Right lung (tissue), 10 donors: ENCODE measurements around the gene SLC5A10. TPM values are rescaled to one million over a fixed set of nuclear protein-coding genes. Genes with fewer than 3 reads are reported as not detected.
"Not testable (repeated sequence)": the region's sequence is repeated elsewhere in the genome, so short reads cannot be mapped to it uniquely, and the experiment has no call there.

Source experiments
- DNase-seq, 2 donors: peaks; one replicate each; pipeline ENCODE4 v3.0.0-alpha.2; 2013
- long read RNA-seq, 8 donors: transcript quantifications; one replicate each; lab custom pipeline, GENCODE V29; 2026
- polyA plus RNA-seq, 5 donors: library from polyadenylated mRNA; unstranded; fragments of 120-200 nt; gene quantifications; one replicate each; pipeline versions ENCODE4 v1.2.1 to v1.2.3, GENCODE V29; 2013; ENCODE audit warnings: inconsistent platforms in 1 of 5, low replicate concordance in 1 of 5; ENCODE audit not compliant: insufficient read length in 5 of 5, insufficient read depth in 1 of 5

SLC5A10 gene
- polyA plus RNA-seq: under 1 TPM; 0.26 to 0.81 (median 0.59) TPM
- long read RNA-seq, donor 1: 0 reads
- long read RNA-seq, donor 2: 0 reads
- long read RNA-seq, donor 3: 0 reads
- long read RNA-seq, donor 4: 0 reads
- long read RNA-seq, donor 5: 0 reads
- long read RNA-seq, donor 6: 0 reads
- long read RNA-seq, donor 7: 0 reads
- long read RNA-seq, donor 8: 0 reads

- no peak for DNase-seq
Measured at GRCh38 chr17:18951941-18952842, at the start of gene SLC5A10. SLC5A10 (plus strand) TSS chr17:18952165; CDS start chr17:18952206, 41 bp downstream.

- DNase-seq: no peak
Measured at GRCh38 chr17:18904482-18904881, 47.5 kb upstream of the SLC5A10 start.

- no peak for DNase-seq
Measured at GRCh38 chr17:18905226-18905625, 46.7 kb upstream of the SLC5A10 start.

- no peak for DNase-seq
Measured at GRCh38 chr17:18910326-18910725, 41.6 kb upstream of the SLC5A10 start.

GRCh38 chr17:18910881-18911280 is 41.1 kb upstream of the SLC5A10 start:
- no peak for DNase-seq

- no peak for DNase-seq
Measured at GRCh38 chr17:18916816-18917500, 35.0 kb upstream of the SLC5A10 start.

- DNase-seq: no peak
Measured at GRCh38 chr17:18917506-18918032, 34.4 kb upstream of the SLC5A10 start.

- no peak for DNase-seq
Measured at GRCh38 chr17:18919963-18920362, 32.0 kb upstream of the SLC5A10 start.

- no peak for DNase-seq
Measured at GRCh38 chr17:18920911-18921441, 31.0 kb upstream of the SLC5A10 start.

GRCh38 chr17:18921485-18921884 is 30.5 kb upstream of the SLC5A10 start:
- no peak for DNase-seq

- DNase-seq: no peak
Measured at GRCh38 chr17:18921912-18922451, 30.0 kb upstream of the SLC5A10 start.

- DNase-seq: not testable (repeated sequence)
Measured at GRCh38 chr17:18922596-18922995, 29.4 kb upstream of the SLC5A10 start.

- DNase-seq: no peak
Measured at GRCh38 chr17:18925187-18925586, 26.8 kb upstream of the SLC5A10 start.

GRCh38 chr17:18928628-18929125 is 23.3 kb upstream of the SLC5A10 start:
- DNase-seq: no peak

GRCh38 chr17:18932360-18933055 is 19.5 kb upstream of the SLC5A10 start:
- DNase-seq: no peak

GRCh38 chr17:18933102-18934058 is 18.6 kb upstream of the SLC5A10 start:
- DNase-seq: no peak

- DNase-seq: no peak
Measured at GRCh38 chr17:18937981-18938691, 13.8 kb upstream of the SLC5A10 start.

GRCh38 chr17:18938692-18939023 is 13.3 kb upstream of the SLC5A10 start:
- no peak for DNase-seq

GRCh38 chr17:18944646-18945045 is 7.3 kb upstream of the SLC5A10 start:
- no peak for DNase-seq
